WTC11 (cell line): ENCODE results near the gene SUSD6. TPM values are rescaled to one million over a fixed set of nuclear protein-coding genes. Genes with fewer than 3 reads are reported as not detected.

Source experiments
- ATAC-seq: fragments of 200-7000 bp; cut with Tn5 transposase; 2 replicates; pipeline ENCODE4 v1.10.0; 2021; ENCODE audit warnings: mild to moderate bottlenecking, moderate library complexity
- CTCF ChIA-PET: fragments of 300-600 bp; sonication (Branson Sonifier 250); formaldehyde crosslinking; loops from one replicate; lab custom pipeline; 2021; ENCODE audit warnings: antibody characterized with exemption; lab: Charles Lee
- POLR2A ChIA-PET: fragments of 350-600 bp; sonication (Branson Sonifier 250); formaldehyde crosslinking; loops from one replicate; lab custom pipeline; 2021; ENCODE audit warnings: antibody characterized with exemption; lab: Charles Lee
- DNase-seq: peaks from one replicate; pipeline ENCODE4 v3.0.0; 2021; ENCODE audit warnings: low spot score
- H3K27ac Mint-ChIP-seq: 2 replicates; pipeline ENCODE4 v1.8.0; 2021; ENCODE audit warnings: mixed read lengths
- H3K27me3 Mint-ChIP-seq: 2 replicates; pipeline ENCODE4 v1.8.0; 2021; ENCODE audit warnings: low read depth, mild to moderate bottlenecking, moderate library complexity, mixed read lengths
- H3K36me3 Mint-ChIP-seq: 2 replicates; pipeline ENCODE4 v1.8.0; 2021; ENCODE audit warnings: mixed read lengths
- H3K4me1 Mint-ChIP-seq: 2 replicates; pipeline ENCODE4 v1.8.0; 2022; ENCODE audit warnings: mixed read lengths
- H3K4me3 Mint-ChIP-seq: 2 replicates; pipeline ENCODE4 v1.8.0; 2021; ENCODE audit warnings: mild to moderate bottlenecking, moderate library complexity, mixed read lengths
- H3K9me3 Mint-ChIP-seq: 2 replicates; pipeline ENCODE4 v1.8.0; 2021; ENCODE audit warnings: mixed read lengths
- ARID4B ChIP-seq: sonication (generic); formaldehyde crosslinking; IDR thresholded peaks from 2 replicates; pipeline ENCODE4 v1.8.0; 2023; ENCODE audit warnings: missing genetic modification reagents, mild to moderate bottlenecking, borderline replicate concordance
- ATF1 ChIP-seq: sonication (generic); formaldehyde crosslinking; IDR thresholded peaks from 2 replicates; pipeline ENCODE4 v1.8.1; 2023; ENCODE audit warnings: mild to moderate bottlenecking, moderate library complexity, missing genetic modification reagents
- CREM ChIP-seq: sonication (generic); formaldehyde crosslinking; IDR thresholded peaks from 2 replicates; pipeline ENCODE4 v1.8.1; 2022; ENCODE audit warnings: mild to moderate bottlenecking, missing genetic modification reagents, moderate library complexity
- E2F5 ChIP-seq: sonication (generic); formaldehyde crosslinking; IDR thresholded peaks from 2 replicates; pipeline ENCODE4 v1.8.1; 2022; ENCODE audit warnings: mild to moderate bottlenecking, moderate library complexity, missing genetic modification reagents
- ESRRA ChIP-seq: sonication (generic); formaldehyde crosslinking; IDR thresholded peaks from 2 replicates; pipeline ENCODE4 v1.8.1; 2022; ENCODE audit warnings: mild to moderate bottlenecking, missing genetic modification reagents, borderline replicate concordance
- FOXP4 ChIP-seq: sonication (generic); formaldehyde crosslinking; IDR thresholded peaks from 2 replicates; pipeline ENCODE4 v1.8.0; 2022; ENCODE audit warnings: mild to moderate bottlenecking, missing genetic modification reagents
- GABPB1 ChIP-seq: sonication (generic); formaldehyde crosslinking; IDR thresholded peaks from 2 replicates; pipeline ENCODE4 v1.8.1; 2023; ENCODE audit warnings: mild to moderate bottlenecking, missing genetic modification reagents
- GRHL2 ChIP-seq: fragments of 250-450 bp; sonication (Bioruptor Pico); IDR thresholded peaks from 2 replicates; pipeline ENCODE4 v1.8.0; 2022; ENCODE audit warnings: mild to moderate bottlenecking, moderate library complexity; ENCODE audit not compliant: insufficient replicate concordance, severe bottlenecking
- HMGA2 ChIP-seq: fragments of 250-450 bp; sonication (Bioruptor Pico); IDR thresholded peaks from 2 replicates; pipeline ENCODE4 v1.4.0; 2021; ENCODE audit warnings: mild to moderate bottlenecking, moderate library complexity
- KAT7 ChIP-seq: sonication (generic); formaldehyde crosslinking; IDR thresholded peaks from 2 replicates; pipeline ENCODE4 v1.8.1; 2023; ENCODE audit warnings: missing genetic modification reagents, mild to moderate bottlenecking, borderline replicate concordance
- MXD4 ChIP-seq: fragments of 250-450 bp; sonication (Bioruptor Pico); IDR thresholded peaks from 2 replicates; pipeline ENCODE4 v1.8.0; 2021; ENCODE audit warnings: mild to moderate bottlenecking, moderate library complexity, borderline replicate concordance
- SP1 ChIP-seq: sonication (generic); formaldehyde crosslinking; conservative IDR thresholded peaks from 2 replicates; pipeline ENCODE4 v1.8.1; 2022; ENCODE audit warnings: missing genetic modification reagents
- USF2 ChIP-seq: sonication (generic); formaldehyde crosslinking; IDR thresholded peaks from 2 replicates; pipeline ENCODE4 v1.8.1; 2023; ENCODE audit warnings: mild to moderate bottlenecking, missing genetic modification reagents, moderate library complexity
- ZNF396 ChIP-seq: fragments of 250-450 bp; sonication (Bioruptor Pico); IDR thresholded peaks from 2 replicates; pipeline ENCODE4 v1.8.0; 2021; ENCODE audit warnings: mild to moderate bottlenecking, moderate library complexity, borderline replicate concordance
- total RNA-seq: library from RNA; stranded (reverse); gene quantifications from 3 replicates; pipeline ENCODE4 v1.2.3, GENCODE V29; 2021
- TF ChIP-seq, protein P1 (sequence below): sonication (generic); formaldehyde crosslinking; conservative IDR thresholded peaks from 2 replicates; pipeline ENCODE4 v1.8.1; 2022; ENCODE audit warnings: mild to moderate bottlenecking, missing genetic modification reagents
- TF ChIP-seq, protein P2 (sequence below): fragments of 200-600 bp; IDR thresholded peaks from 2 replicates; pipeline ENCODE4 v1.8.0; 2022; ENCODE audit warnings: antibody characterized with exemption

SUSD6 gene
- total RNA-seq, 1 experiment from 2014 or later: 10.1 TPM

GRCh38 chr14:69684461-69685217 lies 73.2 kb downstream of the SUSD6 start:
- TF ChIP-seq HMGA2 (CRISPR knock-in tag) (no peak), KAT7 (no peak), ARID4B (no peak), ATF1 (CRISPR knock-in tag) (no peak), CREM (CRISPR knock-in tag) (no peak), E2F5 (no peak), MXD4 (CRISPR knock-in tag) (no peak), FOXP4 (CRISPR knock-in tag) (no peak), ESRRA (CRISPR knock-in tag) (no peak), GRHL2 (CRISPR knock-in tag) (no peak), GABPB1 (no peak), USF2 (CRISPR knock-in tag) (no peak), ZNF396 (CRISPR knock-in tag) (no peak), SP1 (CRISPR knock-in tag) (no peak)
- TF ChIP-seq, protein P1, sequence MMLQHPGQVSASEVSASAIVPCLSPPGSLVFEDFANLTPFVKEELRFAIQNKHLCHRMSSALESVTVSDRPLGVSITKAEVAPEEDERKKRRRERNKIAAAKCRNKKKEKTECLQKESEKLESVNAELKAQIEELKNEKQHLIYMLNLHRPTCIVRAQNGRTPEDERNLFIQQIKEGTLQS (CRISPR knock-in tag): no peak
- TF ChIP-seq, protein P2, sequence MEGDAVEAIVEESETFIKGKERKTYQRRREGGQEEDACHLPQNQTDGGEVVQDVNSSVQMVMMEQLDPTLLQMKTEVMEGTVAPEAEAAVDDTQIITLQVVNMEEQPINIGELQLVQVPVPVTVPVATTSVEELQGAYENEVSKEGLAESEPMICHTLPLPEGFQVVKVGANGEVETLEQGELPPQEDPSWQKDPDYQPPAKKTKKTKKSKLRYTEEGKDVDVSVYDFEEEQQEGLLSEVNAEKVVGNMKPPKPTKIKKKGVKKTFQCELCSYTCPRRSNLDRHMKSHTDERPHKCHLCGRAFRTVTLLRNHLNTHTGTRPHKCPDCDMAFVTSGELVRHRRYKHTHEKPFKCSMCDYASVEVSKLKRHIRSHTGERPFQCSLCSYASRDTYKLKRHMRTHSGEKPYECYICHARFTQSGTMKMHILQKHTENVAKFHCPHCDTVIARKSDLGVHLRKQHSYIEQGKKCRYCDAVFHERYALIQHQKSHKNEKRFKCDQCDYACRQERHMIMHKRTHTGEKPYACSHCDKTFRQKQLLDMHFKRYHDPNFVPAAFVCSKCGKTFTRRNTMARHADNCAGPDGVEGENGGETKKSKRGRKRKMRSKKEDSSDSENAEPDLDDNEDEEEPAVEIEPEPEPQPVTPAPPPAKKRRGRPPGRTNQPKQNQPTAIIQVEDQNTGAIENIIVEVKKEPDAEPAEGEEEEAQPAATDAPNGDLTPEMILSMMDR: no peak
- H3K27ac Mint-ChIP-seq: no peak overlapping the region
- H3K4me3 Mint-ChIP-seq: no peak overlapping the region
- no peaks in the 10 kb centered on the region for H3K9me3 Mint-ChIP-seq
- no peak for ATAC-seq
- H3K36me3 Mint-ChIP-seq: no peaks in the 10 kb centered on the region
- CTCF ChIA-PET: interaction anchor here (1.3 kb wide), 1 partner anchor 29 kb away, joined by 4 read pairs; no protein-coding TSS in a partner anchor
- no peak for DNase-seq
- H3K4me1 Mint-ChIP-seq: peaks cover 14% of the 10 kb centered on the region
- no peaks in the 10 kb centered on the region for H3K27me3 Mint-ChIP-seq
- POLR2A ChIA-PET: no interaction called here
